NCI-H2081 (cell line): ENCODE data around the gene GRIN2A.

Experiments
- DNase-seq, 2 experiments: peaks; one replicate each; lab custom pipeline; 2025; lab: John Stamatoyannopoulos, UW

Gene GRIN2A

DNA sequence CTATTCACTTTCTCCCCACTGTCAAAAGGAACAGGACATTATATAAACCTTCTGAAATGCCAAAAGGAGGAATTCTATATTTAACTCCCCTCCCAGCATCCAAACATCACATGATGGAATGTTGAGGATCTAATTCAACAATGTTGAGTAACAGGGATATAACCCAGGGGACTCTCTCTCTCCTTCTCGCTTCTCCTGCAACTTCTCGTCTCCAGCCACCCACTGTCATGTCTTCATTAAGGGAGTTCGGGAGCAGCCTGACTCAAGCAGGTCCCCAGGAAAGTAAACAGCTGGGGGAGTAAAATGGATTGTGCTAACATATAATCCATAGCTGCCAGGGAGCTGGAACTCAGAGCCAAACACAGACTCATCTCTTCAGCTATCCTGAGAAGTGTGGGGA is 51.7 kb downstream of the GRIN2A start:
- DNase-seq, result no peak

DNA sequence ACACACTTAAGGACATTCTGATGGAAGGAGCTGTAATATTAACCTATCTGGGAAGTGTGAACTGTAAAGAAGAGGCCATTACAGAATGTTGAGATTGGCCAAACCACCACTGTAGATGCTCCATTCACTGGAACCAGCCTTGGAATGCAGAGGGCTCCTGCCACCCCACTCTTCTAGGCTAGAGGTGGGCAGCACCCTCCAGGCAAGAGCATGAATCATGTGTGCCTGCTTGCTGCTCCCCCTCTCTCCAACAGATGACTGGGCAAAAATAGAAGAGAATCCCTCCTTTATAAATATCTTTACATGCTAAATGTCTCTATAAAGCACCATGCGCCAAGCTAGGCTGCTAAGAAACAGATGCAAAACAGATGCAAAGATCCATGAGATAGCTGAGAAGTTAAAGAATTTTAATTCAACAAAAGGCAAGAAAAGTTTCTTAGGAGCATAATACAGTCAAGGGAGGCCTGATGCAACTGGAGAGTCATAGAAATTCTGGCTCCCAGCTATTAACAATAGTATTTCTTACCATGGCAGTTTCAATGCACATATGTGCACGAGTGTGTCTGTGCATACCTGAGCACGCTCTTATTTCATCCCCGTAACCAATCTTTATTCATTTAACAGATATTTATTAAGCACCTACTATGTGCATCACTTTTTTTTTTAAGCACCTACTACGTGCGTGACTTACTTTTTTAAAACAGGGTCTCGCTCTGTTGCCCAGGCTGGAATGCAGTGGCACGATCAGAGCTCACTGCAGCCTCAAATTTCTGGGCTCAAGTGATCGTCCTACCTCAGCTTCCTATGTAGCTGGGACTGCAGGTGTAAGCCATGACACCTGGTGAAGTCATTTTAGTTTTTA is 53.6 kb downstream of the GRIN2A start:
- DNase-seq, result no peak

DNA sequence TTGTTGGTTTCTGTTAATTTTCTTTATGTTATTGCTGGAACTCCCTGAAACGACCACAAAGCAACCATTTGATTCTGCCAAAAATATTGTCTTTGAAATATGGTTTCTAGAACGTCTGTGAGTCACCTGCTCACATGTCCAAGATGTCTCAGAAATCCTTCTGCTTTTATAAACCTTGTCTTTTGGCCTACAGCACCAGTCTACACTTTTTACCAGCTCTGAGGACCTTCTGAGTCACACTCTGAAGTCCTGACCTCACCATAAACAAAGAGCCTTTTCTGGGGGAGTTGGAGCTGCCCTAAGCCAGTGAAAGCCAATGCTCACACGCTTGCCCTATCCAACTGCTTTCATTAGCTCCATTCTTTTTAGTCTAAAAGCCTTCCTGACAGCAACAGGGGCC is 55.5 kb downstream of the GRIN2A start:
- DNase-seq, result no peak

DNA sequence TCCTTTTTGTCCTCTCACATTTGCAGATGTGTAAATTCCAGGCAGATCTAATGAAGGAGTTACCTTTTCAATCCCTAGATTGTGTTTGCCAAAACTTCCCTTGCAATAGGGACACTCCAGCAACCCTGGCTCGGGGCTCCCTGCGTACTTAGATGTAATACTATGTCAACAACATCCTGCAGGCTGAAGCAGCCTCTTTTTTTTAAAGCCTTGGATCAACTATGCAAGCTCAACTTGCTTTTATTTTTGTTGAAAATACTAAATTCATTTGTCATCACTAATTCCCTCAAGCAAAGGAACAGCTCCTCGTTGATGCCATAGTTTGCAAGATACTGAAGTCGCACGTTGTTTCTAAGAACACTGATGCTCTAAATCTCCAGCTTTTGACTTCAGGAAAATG is 59.1 kb downstream of the GRIN2A start:
- no peak for DNase-seq

DNA sequence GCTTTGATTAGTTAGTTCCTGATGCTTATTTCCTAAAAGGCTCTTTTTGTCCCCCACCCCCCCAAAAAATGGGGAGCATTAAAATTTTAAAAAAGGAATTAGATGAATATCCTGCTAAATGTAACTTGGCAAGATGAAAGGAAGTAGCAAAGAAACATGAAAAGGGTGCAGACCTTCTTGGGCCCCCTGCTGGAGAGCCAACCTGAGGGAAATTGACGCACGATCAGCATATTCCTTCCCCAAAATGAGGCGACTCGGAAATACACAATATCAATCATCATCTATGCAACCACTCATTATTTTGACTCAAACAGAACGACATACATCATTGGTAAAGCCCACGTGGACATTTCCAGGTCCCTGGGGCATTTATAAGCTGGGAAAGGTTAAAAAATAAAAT is 59.7 kb downstream of the GRIN2A start:
- DNase-seq, result no peak

DNA sequence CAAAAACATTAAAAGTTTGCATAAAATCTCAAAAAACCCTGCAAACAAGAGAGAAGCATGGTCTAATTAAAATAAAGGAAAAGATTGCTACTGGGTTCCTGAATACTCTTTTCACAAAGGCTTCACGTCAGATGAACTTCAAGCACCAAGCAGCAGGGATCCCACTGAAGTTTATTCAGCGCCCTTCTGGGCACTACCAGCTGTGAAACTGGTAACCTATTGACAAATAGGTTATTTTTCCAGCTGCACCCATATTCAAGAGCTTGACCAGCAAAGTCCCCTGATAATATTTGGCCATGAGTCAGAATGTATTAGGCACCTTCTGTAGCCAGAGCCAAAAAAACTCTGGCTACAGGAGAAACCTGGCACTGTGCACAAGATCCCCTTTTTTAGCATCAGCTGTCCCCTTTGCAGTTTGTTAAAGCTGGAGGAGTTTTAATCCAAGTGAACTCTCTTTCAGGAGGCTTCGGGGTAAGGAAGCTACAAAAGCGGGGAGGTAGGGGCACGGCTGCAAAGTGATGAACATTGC is 60.3 kb downstream of the GRIN2A start:
- no peak for DNase-seq

DNA sequence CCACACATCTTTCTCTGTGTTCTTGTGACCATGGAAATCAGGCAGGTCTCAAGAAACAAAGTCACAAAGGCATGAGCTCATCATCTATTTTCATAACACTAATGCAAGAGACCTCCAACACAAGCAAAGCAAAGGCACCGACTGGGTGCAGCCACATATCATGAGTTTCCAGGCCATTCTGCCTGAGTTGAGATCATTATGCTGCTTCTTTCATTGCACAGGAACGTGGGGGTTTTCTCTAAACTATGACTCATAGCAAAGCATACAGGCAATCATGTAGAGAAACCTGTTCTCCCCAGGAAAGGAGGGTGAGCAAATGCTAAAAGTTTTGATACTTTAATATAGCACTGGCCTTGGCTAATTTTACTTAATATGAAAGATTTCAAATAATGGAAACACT is 60.7 kb downstream of the GRIN2A start:
- DNase-seq, result no peak

DNA sequence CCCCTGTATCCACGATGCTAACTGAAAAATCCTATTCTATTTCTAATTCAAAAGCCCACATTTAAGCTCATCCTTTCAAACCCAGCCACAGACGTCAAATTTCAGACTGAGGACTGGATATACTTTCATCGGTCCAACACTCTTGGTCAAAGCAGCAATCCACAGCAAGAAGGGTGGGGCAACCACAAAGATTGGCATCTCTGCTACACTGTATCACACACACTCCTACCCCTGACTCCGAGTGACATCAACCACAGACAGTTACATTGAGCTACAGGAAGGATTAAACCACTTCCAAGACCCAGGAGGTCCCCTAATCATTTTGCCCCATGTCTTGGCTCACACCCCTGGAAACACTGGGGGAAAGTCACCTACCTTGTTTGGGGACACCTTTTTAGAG is 61.3 kb downstream of the GRIN2A start:
- no peak for DNase-seq

DNA sequence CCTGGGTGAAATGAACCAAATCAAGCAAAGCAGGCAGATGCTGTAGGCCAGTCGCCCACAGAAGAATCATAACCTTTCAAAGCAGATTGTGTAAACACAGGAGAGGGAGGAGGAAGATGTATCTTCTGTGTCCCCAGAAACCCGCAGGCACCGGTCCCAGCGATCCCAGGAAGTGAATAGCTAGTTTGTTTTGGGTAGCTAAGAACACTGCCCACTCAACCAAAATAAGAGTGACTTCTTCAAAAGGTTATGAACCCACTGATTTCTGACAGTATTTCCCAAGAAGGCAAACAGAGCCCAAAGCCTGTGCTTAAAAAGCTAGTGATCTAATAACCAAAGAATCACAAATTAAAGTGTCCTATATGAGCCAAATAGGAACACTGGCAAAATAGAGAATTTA is 67.8 kb downstream of the GRIN2A start:
- DNase-seq, result no peak

DNA sequence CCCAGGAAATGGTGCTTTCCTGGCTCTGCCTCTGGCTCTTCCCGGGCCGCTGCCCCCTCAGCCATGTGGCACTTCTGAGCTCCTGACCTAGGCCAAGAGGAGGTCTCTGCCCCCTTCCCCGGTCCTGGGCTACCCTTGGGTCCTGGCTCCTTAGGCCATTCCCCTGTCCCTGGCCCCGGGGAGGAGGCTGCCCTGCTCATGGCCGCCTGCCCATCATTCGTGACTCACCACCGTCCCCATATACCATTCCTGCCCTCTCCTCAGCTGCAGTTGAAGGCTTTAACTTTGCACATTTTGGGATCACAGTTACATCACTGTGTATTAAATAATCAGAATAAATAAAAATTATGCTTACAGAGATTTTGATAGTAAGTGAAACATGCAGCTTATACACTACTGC is 69.0 kb downstream of the GRIN2A start:
- no peak for DNase-seq

DNA sequence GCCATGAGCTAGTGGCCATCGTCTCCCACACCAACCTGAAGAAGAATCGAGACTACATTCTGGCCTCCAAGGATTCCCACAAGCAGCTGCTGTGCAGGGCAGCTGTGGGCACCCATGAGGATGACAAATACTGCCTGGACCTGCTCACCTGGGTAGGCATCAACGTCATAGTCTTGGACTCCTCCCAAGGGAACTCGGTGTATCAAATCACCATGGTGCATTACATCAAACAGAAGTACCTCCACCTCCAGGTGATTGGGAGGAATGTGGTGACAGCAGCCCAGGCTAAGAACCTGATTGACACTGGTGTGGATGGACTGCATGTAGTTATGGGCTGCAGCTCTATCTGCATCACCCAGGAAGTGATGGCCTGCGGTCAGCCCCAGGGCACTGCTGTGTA is 70.2 kb downstream of the GRIN2A start:
- no peak for DNase-seq

DNA sequence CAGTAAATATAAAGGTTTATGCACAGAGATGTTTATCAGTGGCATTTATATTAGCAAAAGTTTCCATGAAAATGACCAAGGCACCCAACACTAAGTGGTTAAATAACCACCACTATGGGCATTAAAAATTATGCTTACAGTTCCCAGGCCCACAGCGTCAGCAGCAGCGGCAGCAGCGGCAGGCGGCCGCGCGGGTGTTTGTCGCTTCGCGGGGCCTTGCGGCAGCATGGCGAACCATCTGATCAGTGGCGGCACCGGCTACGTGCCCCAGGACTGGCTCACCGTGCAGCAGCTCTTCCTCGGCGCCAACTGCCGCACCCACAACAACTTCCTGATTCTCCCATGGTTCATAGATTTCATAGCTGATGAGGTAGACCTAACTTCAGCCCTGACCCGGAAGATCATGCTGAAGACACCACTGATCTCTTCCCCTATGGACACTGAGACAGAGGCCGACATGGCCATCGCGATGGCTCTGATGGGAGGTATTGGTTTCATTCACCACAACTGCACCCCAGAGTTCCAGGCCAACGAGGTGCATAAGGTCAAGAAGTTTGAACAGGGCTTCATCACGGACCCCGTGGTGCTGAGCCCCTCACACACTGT is 71.0 kb downstream of the GRIN2A start:
- DNase-seq, result no peak

DNA sequence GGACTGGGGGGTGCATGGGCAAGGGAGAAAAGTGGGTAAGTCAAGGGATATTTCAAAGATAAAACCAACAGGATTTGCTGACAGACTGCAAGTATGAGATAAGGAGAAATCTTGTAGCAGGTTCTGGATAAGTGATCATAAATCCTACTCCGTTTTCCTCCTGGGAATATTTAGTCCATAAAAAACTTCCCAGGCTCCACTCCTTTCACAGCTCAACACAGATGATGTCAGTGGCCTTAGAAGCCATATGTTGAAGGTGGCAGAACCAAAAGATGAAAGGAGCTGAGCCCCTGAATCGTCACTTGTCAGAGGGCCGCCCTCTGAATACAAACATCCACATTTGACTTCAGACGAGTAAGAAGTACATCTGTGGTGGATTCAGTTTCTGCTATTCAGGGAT is 71.7 kb downstream of the GRIN2A start:
- DNase-seq, result no peak

DNA sequence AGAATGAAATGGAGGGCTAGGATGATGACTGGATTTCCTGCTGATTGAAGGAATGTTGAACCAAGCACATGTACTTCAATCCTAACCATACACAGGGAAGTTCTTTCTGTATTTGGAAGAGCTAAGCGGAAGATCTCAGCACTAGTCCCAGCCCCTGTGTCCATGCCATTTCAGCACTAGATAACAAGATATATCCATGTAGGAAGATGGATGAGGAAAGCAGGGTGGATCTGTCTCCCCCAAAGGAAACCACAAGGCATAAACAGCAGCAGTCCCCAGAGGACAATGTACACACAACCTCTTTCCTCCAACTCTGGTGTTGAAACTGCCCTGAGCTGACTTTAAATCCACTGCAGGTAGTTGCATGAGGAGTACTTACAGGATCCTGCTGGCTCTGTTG is 75.1 kb downstream of the GRIN2A start:
- no peak for DNase-seq

DNA sequence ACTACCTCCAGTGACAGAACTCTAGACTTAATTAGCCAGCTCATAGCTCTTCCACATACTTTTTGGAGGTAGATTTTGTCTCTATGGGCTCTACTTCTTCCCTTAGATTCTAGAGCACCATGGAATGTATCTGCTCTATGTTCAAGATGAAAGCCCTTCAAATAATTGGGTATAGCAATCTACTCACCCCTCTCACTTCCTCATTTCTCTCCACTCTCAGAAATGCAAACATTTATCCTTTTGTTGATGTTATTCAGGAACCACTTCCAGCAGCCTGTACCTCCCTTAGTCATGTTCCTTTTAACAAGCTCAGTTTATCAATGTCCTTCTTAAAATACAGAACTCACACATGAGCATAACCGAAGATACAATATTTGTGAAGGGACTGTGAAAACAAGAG is 78.5 kb downstream of the GRIN2A start:
- DNase-seq, result no peak

DNA sequence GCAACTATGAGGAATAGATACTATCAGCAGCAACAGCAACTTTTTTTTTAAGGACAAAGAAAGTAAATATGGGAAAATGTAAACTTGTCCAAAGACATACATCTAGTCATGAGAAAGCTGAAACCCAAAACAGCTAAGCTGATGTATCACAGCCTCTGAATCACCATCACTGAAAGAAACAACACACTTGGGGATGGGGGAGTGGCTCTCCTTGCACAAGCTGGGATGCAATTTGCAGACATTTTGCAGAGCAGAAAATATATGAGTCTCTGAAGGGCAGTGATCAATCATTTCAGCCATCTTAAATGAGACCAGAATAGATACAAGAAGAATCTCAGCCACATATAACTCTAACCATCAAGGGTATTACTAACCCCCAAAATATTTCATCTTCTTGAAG is 79.1 kb downstream of the GRIN2A start:
- no peak for DNase-seq

DNA sequence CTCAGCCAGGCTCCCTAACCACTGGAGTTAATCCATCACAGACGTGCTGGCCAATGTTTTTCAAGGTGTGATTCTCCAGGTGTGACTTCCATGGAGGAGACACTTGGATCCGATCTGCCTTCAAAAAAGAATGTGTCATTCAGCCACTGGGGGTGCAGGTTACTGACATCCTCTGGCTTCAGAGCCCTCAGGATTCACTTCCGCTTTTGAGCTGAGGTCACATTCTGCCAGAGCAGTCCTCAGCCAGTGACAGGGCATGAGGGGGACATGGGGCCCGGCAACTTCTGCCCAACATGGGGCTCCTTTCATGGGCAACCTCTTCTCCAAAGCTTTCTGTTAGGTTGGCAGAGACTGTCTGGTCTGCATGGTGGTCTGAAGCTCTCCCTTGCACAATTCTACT is 81.4 kb downstream of the GRIN2A start:
- DNase-seq, result no peak

DNA sequence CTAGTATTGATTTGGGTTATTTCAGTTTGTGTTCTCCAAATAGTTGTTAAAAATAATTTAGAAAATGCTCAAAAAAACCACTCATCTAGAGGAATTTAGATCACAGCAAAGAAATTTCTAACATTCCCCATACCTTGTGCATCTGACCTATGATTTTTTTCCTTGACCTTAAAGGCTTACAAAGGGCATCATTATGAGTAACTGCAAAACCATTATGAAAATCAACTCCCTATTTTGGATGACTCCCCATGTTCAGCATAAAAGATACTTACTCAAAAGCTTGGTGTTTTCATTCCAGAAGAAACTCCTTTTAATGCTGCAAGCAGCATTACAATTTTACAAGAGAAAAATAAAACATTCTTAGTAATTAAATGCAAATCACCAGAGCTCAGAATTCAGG is 83.2 kb downstream of the GRIN2A start:
- DNase-seq, result no peak

DNA sequence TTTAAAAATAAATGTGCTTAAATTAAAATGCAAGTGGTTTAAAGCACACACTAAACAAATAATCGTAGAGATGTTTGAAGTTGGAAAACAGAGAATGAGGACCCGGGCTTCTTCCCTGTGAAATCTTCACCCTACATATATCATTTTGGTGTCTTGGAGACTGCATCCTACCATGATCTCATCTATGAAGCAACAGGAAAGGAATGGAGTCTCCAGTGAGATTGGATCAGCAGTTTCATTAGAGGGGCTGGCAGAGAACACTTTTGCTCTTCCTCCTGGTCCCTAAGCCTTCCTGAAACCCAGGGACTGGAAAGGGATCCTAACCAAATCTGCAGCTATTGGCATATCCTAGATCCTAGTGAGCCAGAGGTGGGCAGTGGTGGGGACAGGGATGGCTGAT is 85.0 kb downstream of the GRIN2A start:
- DNase-seq, result no peak

DNA sequence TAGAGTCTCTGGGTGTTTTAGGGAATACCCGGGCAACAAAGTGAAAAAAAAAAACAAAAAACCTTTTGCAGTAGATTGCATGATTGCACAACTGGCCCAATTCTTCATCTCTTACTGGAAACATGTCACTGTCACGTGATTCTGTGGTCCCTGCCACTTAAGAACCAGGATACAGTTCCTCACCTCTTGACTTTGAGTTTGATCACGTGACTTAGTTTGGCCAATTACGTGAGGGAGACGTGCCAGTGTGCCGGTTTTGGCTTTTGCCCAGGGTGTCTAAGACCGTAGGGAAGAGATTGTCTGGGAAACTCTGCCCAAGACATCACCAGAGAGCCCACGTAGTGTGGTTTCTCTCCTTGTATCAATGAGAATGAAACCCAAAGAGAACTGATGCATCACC is 88.7 kb downstream of the GRIN2A start:
- no peak for DNase-seq

DNA sequence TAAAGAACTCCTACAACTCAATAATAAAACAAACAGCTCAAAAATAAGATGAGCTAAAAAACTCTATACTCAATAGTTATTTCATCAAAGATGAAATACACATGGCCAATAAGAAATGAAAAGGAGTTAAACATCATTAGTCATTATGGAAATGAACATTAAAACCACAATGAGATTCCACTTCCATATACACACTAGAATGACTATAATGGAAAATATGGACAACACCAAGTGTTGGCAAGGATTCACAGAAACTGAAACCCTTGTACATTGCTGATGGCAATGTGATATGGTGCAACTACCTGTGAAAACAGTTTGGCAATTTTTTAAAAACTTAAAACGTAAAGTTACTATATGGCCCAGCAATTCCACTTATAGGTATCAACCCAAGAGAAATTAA is 91.4 kb downstream of the GRIN2A start:
- no peak for DNase-seq

DNA sequence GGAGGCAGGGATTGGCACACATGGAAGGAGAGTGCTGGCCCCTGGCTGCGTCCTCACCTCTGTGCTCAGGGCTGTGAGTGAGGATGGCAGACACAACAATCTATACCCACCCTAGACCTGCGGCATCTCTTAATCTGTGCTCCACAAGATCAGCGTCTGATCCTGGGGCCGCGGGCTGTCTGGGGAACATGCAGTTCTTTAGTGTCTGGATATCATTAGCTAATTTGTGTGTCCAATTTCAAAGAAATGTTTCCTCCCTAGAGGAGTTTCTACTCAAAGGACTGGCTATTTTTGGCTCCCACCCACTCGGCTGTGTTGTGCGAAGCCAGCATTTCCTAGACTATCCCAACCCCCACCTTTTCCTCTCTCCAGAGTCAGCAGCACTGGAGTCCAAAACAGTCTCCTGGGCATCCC is 93.8 kb downstream of the GRIN2A start:
- no peak for DNase-seq

DNA sequence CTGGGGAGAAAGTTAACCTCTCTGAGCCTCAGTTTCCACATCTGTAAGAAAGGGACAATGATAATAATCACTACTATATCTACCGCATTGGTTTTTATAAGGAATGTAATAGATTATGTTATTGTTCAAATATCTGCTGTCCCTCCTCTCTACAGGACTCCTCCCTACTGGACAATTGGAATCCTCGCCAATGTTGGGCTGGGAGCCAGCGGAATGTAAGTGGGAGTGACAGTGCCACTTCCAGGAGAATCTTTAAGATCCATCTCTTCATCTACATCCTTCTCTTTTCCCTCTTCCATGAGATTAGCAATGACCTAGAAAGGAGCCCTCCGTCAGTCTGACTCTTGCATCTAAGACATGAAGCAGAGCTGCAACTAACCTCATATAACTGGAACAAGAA is 95.1 kb downstream of the GRIN2A start:
- no peak for DNase-seq

DNA sequence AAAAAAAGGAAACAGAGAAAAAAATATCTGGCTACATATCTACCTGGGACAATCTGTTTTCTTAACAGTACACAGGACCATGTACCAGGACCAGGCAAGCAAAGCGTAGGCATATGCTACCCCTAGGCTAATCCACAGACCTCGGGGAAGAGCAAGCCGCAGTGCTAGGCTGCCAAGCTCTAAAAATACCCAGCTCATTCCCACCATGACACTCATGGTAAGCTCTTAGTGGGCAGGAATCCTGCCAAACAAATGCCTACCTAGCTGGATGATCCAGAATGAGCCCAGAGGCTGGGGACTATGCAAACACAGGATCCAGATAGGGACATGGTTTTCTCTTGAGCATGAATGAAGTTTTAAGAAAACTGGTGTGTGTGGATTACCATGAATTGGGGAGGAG is 95.6 kb downstream of the GRIN2A start:
- no peak for DNase-seq
